Astrocyte (in vitro differentiated cells and primary cell): ENCODE data around the gene POFUT2.

ENCODE experiments used
- CTCF ChIP-seq: IDR thresholded peaks from 2 replicates; pipeline ENCODE4 v1.5.1; 2011; ENCODE audit warnings: low read depth, mild to moderate bottlenecking, inconsistent platforms, low read length, moderate library complexity; ENCODE audit not compliant: insufficient read depth
- EZH2 ChIP-seq: IDR thresholded peaks from 2 replicates; pipeline ENCODE4 v1.6.1; 2012; ENCODE audit warnings: mild to moderate bottlenecking, low read length, inconsistent platforms; ENCODE audit not compliant: insufficient read depth

- no peak for TF ChIP-seq CTCF
- TF ChIP-seq EZH2, result no peak
Observed at GRCh38 chr21:45241357-45241756, 46.3 kb downstream of the POFUT2 start.
